Limb (tissue), 2 donors: Measurements from ENCODE around the gene ACADM.
"Not testable (repeated sequence)": the region's sequence is repeated elsewhere in the genome, so short reads cannot be mapped to it uniquely, and the experiment has no call there.

Experiments
- DNase-seq, 2 donors: peaks; one replicate each; pipeline ENCODE4 v3.0.0-alpha.2; 2016; ENCODE audit errors: extremely low spot score in 2 of 2

ACADM gene

GRCh38 chr1:75794382-75794781 is 69.9 kb downstream of the ACADM start:
- DNase-seq, result no peak

GRCh38 chr1:75795703-75796193 is 71.2 kb downstream of the ACADM start:
- DNase-seq, result no peak

- DNase-seq, result no peak
Measured at GRCh38 chr1:75796376-75797272, 72.1 kb downstream of the ACADM start, which contains the start of gene MSH4. MSH4 (plus strand) TSS chr1:75796882; CDS start chr1:75796986, 104 bp downstream.

GRCh38 chr1:75797273-75797588 is 72.7 kb downstream of the ACADM start:
- no peak for DNase-seq

GRCh38 chr1:75797606-75798216 is 73.2 kb downstream of the ACADM start:
- no peak for DNase-seq

- DNase-seq, result not testable (repeated sequence)
Measured at GRCh38 chr1:75801480-75801879, 77.0 kb downstream of the ACADM start.

- no peak for DNase-seq
Measured at GRCh38 chr1:75808921-75809320, 84.4 kb downstream of the ACADM start.

GRCh38 chr1:75810113-75810512 is 85.6 kb downstream of the ACADM start:
- DNase-seq, result not testable (repeated sequence)

GRCh38 chr1:75811211-75811981 is 86.9 kb downstream of the ACADM start:
- no peak for DNase-seq

GRCh38 chr1:75812065-75812464 is 87.6 kb downstream of the ACADM start:
- no peak for DNase-seq
